ENCODE measurements around the gene ECEL1. TPM values are rescaled to one million over a fixed set of nuclear protein-coding genes. Genes with fewer than 3 reads are reported as not detected.
"Not testable (repeated sequence)": the region's sequence is repeated elsewhere in the genome, so short reads cannot be mapped to it uniquely, and the experiment has no call there.

ECEL1 gene
- total and polyA plus RNA-seq, 2 donors (not counting 1 experiment from before 2014, with no cell fraction given), result 0.47 TPM; not detected in 1

GRCh38 chr2:232441147-232441651 lies 46.4 kb downstream of the ECEL1 start:
- Mint-ChIP-seq H3K27me3 (peaks cover 3% of the 10 kb centered on the region), H3K27ac (no peak overlapping the region), H3K9me3 (ENCODE audit: insufficient read depth) (no peaks in the 10 kb centered on the region), H3K4me1 (peaks cover 2% of the 10 kb centered on the region), H3K4me3 (no peak overlapping the region)
- TF ChIP-seq, protein P1, sequence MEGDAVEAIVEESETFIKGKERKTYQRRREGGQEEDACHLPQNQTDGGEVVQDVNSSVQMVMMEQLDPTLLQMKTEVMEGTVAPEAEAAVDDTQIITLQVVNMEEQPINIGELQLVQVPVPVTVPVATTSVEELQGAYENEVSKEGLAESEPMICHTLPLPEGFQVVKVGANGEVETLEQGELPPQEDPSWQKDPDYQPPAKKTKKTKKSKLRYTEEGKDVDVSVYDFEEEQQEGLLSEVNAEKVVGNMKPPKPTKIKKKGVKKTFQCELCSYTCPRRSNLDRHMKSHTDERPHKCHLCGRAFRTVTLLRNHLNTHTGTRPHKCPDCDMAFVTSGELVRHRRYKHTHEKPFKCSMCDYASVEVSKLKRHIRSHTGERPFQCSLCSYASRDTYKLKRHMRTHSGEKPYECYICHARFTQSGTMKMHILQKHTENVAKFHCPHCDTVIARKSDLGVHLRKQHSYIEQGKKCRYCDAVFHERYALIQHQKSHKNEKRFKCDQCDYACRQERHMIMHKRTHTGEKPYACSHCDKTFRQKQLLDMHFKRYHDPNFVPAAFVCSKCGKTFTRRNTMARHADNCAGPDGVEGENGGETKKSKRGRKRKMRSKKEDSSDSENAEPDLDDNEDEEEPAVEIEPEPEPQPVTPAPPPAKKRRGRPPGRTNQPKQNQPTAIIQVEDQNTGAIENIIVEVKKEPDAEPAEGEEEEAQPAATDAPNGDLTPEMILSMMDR (IDR thresholded peaks at IDR 0.05), result no peak
- no peak for TF ChIP-seq EZH2 (IDR thresholded peaks at IDR 0.05; ENCODE audit: borderline replicate concordance, insufficient read depth, low read depth, low read length, poor library complexity, severe bottlenecking)
- intact Hi-C loops (cut with micrococcal nuclease), result no loop called here
- Histone ChIP-seq H3K4me3 (ENCODE audit: control extremely low read depth in 1 of 5, extremely low read depth in 1 of 5, insufficient read depth in 1 of 5, low read depth in 2 of 5, low read length in 4 of 5) (no peak overlapping the region), H3K4me1 (ENCODE audit: control insufficient read depth in 2 of 2, insufficient read depth in 2 of 2, low read length in 2 of 2) (peaks cover 0 to 7% of the 10 kb centered on the region in 2 donors), H3K79me2 (ENCODE audit: control insufficient read depth, insufficient read depth, low read length) (no peaks in the 10 kb centered on the region), H3K4me2 (replicated peaks; ENCODE audit: low read depth, low read length, poor library complexity, severe bottlenecking) (no peak overlapping the region), H3K27me3 (replicated peaks in 1 of 4; ENCODE audit: control extremely low read depth in 1 of 4, control insufficient read depth in 3 of 4, insufficient read depth in 4 of 4, low read length in 3 of 4) (no peaks in the 10 kb centered on the region), H3K9me3 (ENCODE audit: control extremely low read depth in 1 of 3, control insufficient read depth in 2 of 3, insufficient read depth in 1 of 3, low read length in 2 of 3) (no peaks in the 10 kb centered on the region), H2AFZ (ENCODE audit: insufficient read depth, low read depth, low read length, poor library complexity, severe bottlenecking) (no peak overlapping the region), H3K36me3 (replicated peaks in 1 of 2; ENCODE audit: control extremely low read depth in 1 of 2, control insufficient read depth in 1 of 2, extremely low read depth in 1 of 2, insufficient read depth in 2 of 2, low read length in 1 of 2) (no peaks in the 10 kb centered on the region), H3K9ac (ENCODE audit: low read length) (no peak overlapping the region), H3K27ac (ENCODE audit: low read length in 2 of 2) (no peak overlapping the region), H4K20me1 (ENCODE audit: control insufficient read depth, insufficient read depth, low read length, poor library complexity, severe bottlenecking) (no peaks in the 10 kb centered on the region)
- ChIA-PET CTCF (interaction anchor here (0.7 to 1.5 kb wide), 4 partner anchors 24 to 535 kb away, joined by 3 to 8 read pairs (median 4); no protein-coding TSS in a partner anchor), POLR2A (no interaction called here)
- no peak for DNase-seq
- 82% methylated on average over 12 of the region's 12 CpGs for WGBS (ENCODE audit: insufficient coverage)
- ATAC-seq (ENCODE audit: low read depth), result no peak

DNA sequence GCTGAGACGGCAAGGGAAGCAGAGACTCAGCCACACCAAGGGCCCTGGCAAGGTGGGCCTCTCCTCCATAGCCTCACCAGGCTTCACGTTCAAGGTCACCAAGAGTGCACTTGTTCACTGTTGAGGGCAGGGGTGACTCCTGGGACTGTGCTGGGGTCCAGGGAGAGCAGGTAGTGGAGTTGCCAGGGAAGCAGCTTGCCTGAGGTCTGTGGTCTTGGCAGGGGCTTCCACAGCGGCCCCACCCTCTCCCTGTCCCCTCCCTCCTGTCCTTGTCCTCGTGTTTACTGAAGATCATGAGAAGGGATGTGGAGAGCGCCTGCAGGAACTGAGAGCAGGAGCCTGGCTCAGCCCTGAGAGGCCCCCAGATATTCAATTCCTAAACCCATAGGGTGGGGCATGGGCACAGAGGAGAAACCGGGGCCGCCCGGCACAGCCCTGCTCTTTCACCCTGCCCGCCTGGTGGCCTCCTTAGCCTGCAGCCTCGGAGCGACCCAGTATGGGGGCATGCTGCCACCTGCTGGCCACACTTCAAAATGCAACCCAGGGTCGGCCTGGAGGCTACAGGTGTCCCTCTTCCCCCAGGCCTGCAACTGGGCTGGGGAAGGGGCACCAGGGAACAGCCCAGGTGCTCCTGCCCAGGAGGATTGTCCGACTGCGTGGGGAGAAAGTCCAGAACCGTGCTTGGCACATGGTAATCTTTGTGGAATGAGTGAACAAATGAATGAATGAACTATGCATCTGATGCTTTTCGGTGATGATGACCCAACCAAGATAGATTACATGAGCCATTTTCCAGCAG lies 47.2 kb downstream of the ECEL1 start:
- H3K4me3 Mint-ChIP-seq, POLR2A ChIA-PET: not testable (repeated sequence)

More for the DNA sequence above, 47.2 kb downstream of the ECEL1 start:
- H3K4me1 ChIP-seq (ENCODE audit: control insufficient read depth in 2 of 2, insufficient read depth in 2 of 2, low read length in 2 of 2); H3K27me3 Mint-ChIP-seq; H3K4me1 Mint-ChIP-seq; H3K27me3 ChIP-seq (replicated peaks in 1 of 4; ENCODE audit: control extremely low read depth in 1 of 4, control insufficient read depth in 3 of 4, insufficient read depth in 4 of 4, low read length in 3 of 4); H3K9me3 ChIP-seq (ENCODE audit: control extremely low read depth in 1 of 3, control insufficient read depth in 2 of 3, insufficient read depth in 1 of 3, low read length in 2 of 3); H3K9ac ChIP-seq (ENCODE audit: low read length); H3K9me3 Mint-ChIP-seq (ENCODE audit: insufficient read depth); H2AFZ ChIP-seq (ENCODE audit: insufficient read depth, low read depth, low read length, poor library complexity, severe bottlenecking); H4K20me1 ChIP-seq (ENCODE audit: control insufficient read depth, insufficient read depth, low read length, poor library complexity, severe bottlenecking); H3K36me3 ChIP-seq (replicated peaks in 1 of 2; ENCODE audit: control extremely low read depth in 1 of 2, control insufficient read depth in 1 of 2, extremely low read depth in 1 of 2, insufficient read depth in 2 of 2, low read length in 1 of 2); H3K27ac ChIP-seq (ENCODE audit: low read length in 2 of 2); intact Hi-C loops (cut with micrococcal nuclease); H3K27ac Mint-ChIP-seq; H3K79me2 ChIP-seq (ENCODE audit: control insufficient read depth, insufficient read depth, low read length); H3K4me3 ChIP-seq (ENCODE audit: control extremely low read depth in 1 of 5, extremely low read depth in 1 of 5, insufficient read depth in 1 of 5, low read depth in 2 of 5, low read length in 4 of 5): not testable (repeated sequence)
- peak; percentile 86 for ATAC-seq (ENCODE audit: low read depth)
- WGBS (ENCODE audit: insufficient coverage), result 5% methylated on average over 10 of the region's 16 CpGs
- DNase-seq, result peak; percentile 85
- H3K4me2 ChIP-seq (replicated peaks; ENCODE audit: low read depth, low read length, poor library complexity, severe bottlenecking), result peak overlapping the region; percentile 26
- CTCF ChIA-PET, result interaction anchor here (0.7 to 1.7 kb wide), 4 partner anchors 111 to 534 kb away, joined by 4 to 8 read pairs (median 6); no protein-coding TSS in a partner anchor
- TF ChIP-seq, protein P1 (IDR thresholded peaks at IDR 0.05), result peak; percentile 87

All from B cell (primary cell).